Esophagus squamous epithelium (tissue), 5 donors: ENCODE data around the gene ZNF479. TPM values are rescaled to one million over a fixed set of nuclear protein-coding genes. Genes with fewer than 3 reads are reported as not detected.
"Not testable (repeated sequence)": the region's sequence is repeated elsewhere in the genome, so short reads cannot be mapped to it uniquely, and the experiment has no call there.

Source experiments
- DNase-seq: peaks from one replicate; lab custom pipeline; 2025; lab: John Stamatoyannopoulos, UW
- H3K27ac ChIP-seq, 4 donors: fragments of 200-600 bp; sonication (generic); one replicate each; pipeline ENCODE4 v1.5.1; 2016 to 2019; ENCODE audit warnings: mild to moderate bottlenecking in 1 of 4
- H3K27me3 ChIP-seq, 4 donors: fragments of 200-600 bp; sonication (generic); 1 replicate in 3 of 4; 2 replicates in 1 of 4; pipeline versions ENCODE4 v1.5.1 to v1.6.0; 2017 to 2021; ENCODE audit warnings: antibody characterized with exemption in 1 of 4
- H3K36me3 ChIP-seq, 3 donors: fragments of 200-600 bp; sonication (generic); one replicate each; pipeline ENCODE4 v1.5.1; 2016 to 2019
- H3K4me1 ChIP-seq, 3 donors: fragments of 200-600 bp; sonication (generic); one replicate each; pipeline ENCODE4 v1.5.1; 2017 to 2019
- H3K4me3 ChIP-seq, 4 donors: fragments of 200-600 bp; sonication (generic); 1 replicate in 3 of 4; 2 replicates in 1 of 4; pipeline ENCODE4 v1.5.1; 2016 to 2019; ENCODE audit warnings: mild to moderate bottlenecking in 2 of 4, moderate library complexity in 1 of 4
- H3K9me3 ChIP-seq, 3 donors: fragments of 200-600 bp; sonication (generic); one replicate each; pipeline ENCODE4 v1.5.1; 2016 to 2019
- POLR2A ChIP-seq, 4 donors: fragments of 450-650 bp; IDR thresholded peaks; one replicate each; pipeline ENCODE4 v1.6.1; 2017; ENCODE audit warnings: antibody characterized with exemption in 4 of 4, mild to moderate bottlenecking in 4 of 4, moderate library complexity in 3 of 4
- WGBS, 2 donors: methylation state at CpG; one replicate each; pipeline ENCODE4 v1.1.5; 2018; 5-methylcytosine and 5-hydroxymethylcytosine counted together
- intact Hi-C: fragments of 100-400 bp; cut with DNase I; formaldehyde crosslinking; loops from one replicate; pipeline ENCODE4 v1.15.0; 2022
- total RNA-seq, 4 donors: library from RNA; depleted of rRNA; stranded (reverse); fragments of >200 nt; gene quantifications; one replicate each; pipeline ENCODE4 v1.1.0, GENCODE V29; 2016
- TF ChIP-seq, protein P1 (sequence below), 6 experiments: fragments of 450-650 bp in 4 of 6; fragments of 200-600 bp in 2 of 6; sonication (generic) in 2 of 6; IDR thresholded peaks; one replicate each; pipeline ENCODE4 v1.5.1; 2016 to 2019; ENCODE audit warnings: antibody characterized with exemption in 6 of 6, mild to moderate bottlenecking in 4 of 6, moderate library complexity in 4 of 6
- donor health status: DM: yes; HTN: yes; CAD: no.

The ZNF479 gene
- total RNA-seq: not detected

- H3K27ac ChIP-seq, H3K4me1 ChIP-seq, intact Hi-C loops, DNase-seq, H3K27me3 ChIP-seq, H3K4me3 ChIP-seq, H3K36me3 ChIP-seq: not testable (repeated sequence)
- peaks cover 0 to 49% (median 18%) of the 10 kb centered on the region in 3 donors for H3K9me3 ChIP-seq
- WGBS, 2 donors: 80 to 84% methylated on average over 5 to 6 of the region's 6 CpGs
Observed at GRCh38 chr7:57132336-57132735, at the start of gene ZNF479. Gene ZNF479 (minus strand): TSS chr7:57132436. CDS start chr7:57132324, 112 bp downstream.

- DNase-seq: no peak
- Histone ChIP-seq H3K27ac (no peak overlapping the region), H3K4me3 (no peak overlapping the region), H3K9me3 (peaks cover 0 to 39% (median 0%) of the 10 kb centered on the region in 3 donors), H3K27me3 (no peaks in the 10 kb centered on the region), H3K36me3 (no peaks in the 10 kb centered on the region), H3K4me1 (no peaks in the 10 kb centered on the region)
- TF ChIP-seq POLR2A (IDR thresholded peaks at IDR 0.05): no peak
- TF ChIP-seq, protein P1, sequence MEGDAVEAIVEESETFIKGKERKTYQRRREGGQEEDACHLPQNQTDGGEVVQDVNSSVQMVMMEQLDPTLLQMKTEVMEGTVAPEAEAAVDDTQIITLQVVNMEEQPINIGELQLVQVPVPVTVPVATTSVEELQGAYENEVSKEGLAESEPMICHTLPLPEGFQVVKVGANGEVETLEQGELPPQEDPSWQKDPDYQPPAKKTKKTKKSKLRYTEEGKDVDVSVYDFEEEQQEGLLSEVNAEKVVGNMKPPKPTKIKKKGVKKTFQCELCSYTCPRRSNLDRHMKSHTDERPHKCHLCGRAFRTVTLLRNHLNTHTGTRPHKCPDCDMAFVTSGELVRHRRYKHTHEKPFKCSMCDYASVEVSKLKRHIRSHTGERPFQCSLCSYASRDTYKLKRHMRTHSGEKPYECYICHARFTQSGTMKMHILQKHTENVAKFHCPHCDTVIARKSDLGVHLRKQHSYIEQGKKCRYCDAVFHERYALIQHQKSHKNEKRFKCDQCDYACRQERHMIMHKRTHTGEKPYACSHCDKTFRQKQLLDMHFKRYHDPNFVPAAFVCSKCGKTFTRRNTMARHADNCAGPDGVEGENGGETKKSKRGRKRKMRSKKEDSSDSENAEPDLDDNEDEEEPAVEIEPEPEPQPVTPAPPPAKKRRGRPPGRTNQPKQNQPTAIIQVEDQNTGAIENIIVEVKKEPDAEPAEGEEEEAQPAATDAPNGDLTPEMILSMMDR (IDR thresholded peaks at IDR 0.05): no peak
- intact Hi-C loops: no loop called here
- WGBS, 2 donors: 61 to 70% methylated on average over 4 of the region's 4 CpGs
Observed at GRCh38 chr7:57182031-57182430, 49.8 kb upstream of the ZNF479 start.

DNA sequence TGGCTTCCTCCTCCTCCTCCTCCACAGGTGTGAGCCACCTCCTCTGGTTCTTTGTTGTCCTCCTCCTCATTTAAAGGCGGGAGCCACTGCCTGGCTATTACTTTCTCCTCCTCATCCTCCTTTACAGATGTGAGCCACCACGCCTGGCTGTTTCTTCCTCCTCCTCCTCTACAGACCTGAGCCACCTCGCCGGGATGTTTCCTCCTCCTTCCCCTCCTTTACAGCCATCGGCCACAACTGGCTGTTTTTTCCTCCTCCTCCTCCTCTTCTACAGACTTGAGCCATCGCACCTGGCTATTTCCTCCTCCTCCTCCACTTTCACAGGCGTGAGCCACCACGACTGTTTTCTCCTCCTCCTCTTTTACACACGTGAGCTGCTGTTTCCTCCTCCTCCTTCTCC is 49.0 kb upstream of the ZNF479 start:
- WGBS, 2 donors: 73 to 75% methylated on average over 9 of the region's 9 CpGs
- DNase-seq: no peak
- Histone ChIP-seq H3K4me1 (no peaks in the 10 kb centered on the region), H3K36me3 (no peaks in the 10 kb centered on the region), H3K27me3 (no peaks in the 10 kb centered on the region), H3K9me3 (peaks cover 0 to 39% (median 0%) of the 10 kb centered on the region in 3 donors), H3K27ac (no peak overlapping the region), H3K4me3 (no peak overlapping the region)
- TF ChIP-seq, protein P1 (IDR thresholded peaks at IDR 0.05): no peak
- TF ChIP-seq POLR2A (IDR thresholded peaks at IDR 0.05): no peak
- intact Hi-C loops: no loop called here

DNA sequence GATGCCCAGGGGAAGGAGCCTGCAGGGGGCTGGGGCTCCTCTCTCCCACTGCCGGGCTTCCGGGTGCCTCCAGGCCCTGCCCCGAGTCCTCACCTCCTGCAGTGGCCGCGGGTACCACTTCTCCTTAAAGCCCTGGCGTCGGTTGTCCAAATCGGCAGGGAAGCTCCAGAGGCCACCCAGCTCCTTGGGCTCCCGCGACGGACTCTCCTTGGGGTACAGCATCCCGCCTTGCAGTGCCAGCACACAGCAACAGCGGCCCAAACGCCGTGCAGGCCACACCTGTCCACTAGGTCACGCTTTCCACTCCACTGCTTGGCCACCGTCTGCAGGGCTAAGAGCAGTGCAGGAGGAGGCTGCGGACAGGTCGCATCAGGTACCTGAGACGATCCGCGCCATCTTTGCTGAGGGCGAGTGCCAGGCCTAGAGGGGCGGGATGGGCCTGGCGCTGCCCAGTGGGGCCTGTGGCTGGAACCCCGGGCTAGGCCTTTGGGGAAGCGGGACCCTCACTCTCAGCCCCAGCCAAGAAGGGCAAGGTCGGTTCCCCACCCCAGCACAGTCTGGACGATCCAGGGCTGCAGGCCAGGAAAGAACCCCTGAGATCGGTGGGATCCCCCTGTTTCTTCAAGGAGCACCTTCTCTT is 47.7 kb upstream of the ZNF479 start:
- H3K27me3 ChIP-seq: no peaks in the 10 kb centered on the region
- H3K4me1 ChIP-seq: no peaks in the 10 kb centered on the region
- H3K27ac ChIP-seq: no peak overlapping the region
- DNase-seq: no peak
- H3K9me3 ChIP-seq: peaks cover 0 to 39% (median 0%) of the 10 kb centered on the region in 3 donors
- H3K36me3 ChIP-seq: no peaks in the 10 kb centered on the region
- no peak overlapping the region for H3K4me3 ChIP-seq
- TF ChIP-seq POLR2A (IDR thresholded peaks at IDR 0.05): no peak
- TF ChIP-seq, protein P1 (IDR thresholded peaks at IDR 0.05): no peak
- WGBS, 2 donors: 88% methylated on average over 10 to 18 of the region's 30 CpGs
- intact Hi-C loops: no loop called here

GRCh38 chr7:57178768-57179139 is 46.5 kb upstream of the ZNF479 start:
- H3K4me3 ChIP-seq: no peak overlapping the region
- no peak for DNase-seq
- intact Hi-C loops: no loop called here
- no peaks in the 10 kb centered on the region for H3K36me3 ChIP-seq
- no peaks in the 10 kb centered on the region for H3K27me3 ChIP-seq
- no peaks in the 10 kb centered on the region for H3K4me1 ChIP-seq
- no peak overlapping the region for H3K27ac ChIP-seq
- WGBS, 2 donors: 62% methylated on average over 5 of the region's 6 CpGs; no CpG with 5 or more reads in 1 of the 2 donors
- TF ChIP-seq, protein P1 (IDR thresholded peaks at IDR 0.05): no peak
- no peak for TF ChIP-seq POLR2A (IDR thresholded peaks at IDR 0.05)
- H3K9me3 ChIP-seq: peaks cover 0 to 39% (median 0%) of the 10 kb centered on the region in 3 donors
